K562 (cell line): ENCODE measurements around the gene RAB21. TPM values are rescaled to one million over a fixed set of nuclear protein-coding genes. Genes with fewer than 3 reads are reported as not detected.
A peak's percentile ranks its signal among the peaks of the same experiment; 100 is the strongest.

Experiments
- ATAC-seq: fragments of 200-7000 bp; cut with Tn5 transposase; 3 replicates; pipeline ENCODE4 v1.9.1; 2020; ENCODE audit warnings: moderate library complexity
- BruUV-seq: library from RNA; stranded (reverse); fragments of 400-500 nt; replicated peaks from 2 replicates; lab custom pipeline; 2021; lab: Mats Ljungman, UMichigan
- CTCF ChIA-PET: fragments of 300-600 bp; formaldehyde crosslinking; extraction: SDS; loops from one replicate; lab custom pipeline; 2021; ENCODE audit warnings: low intra/inter-chr PET ratio; lab: Yijun Ruan, JAX
- POLR2A ChIA-PET: fragments of 300-600, 350-650 bp; sonication (Branson Sonifier 250); formaldehyde crosslinking; extraction: SDS; loops from one replicate; lab custom pipeline; 2021; ENCODE audit warnings: antibody characterized with exemption, inconsistent platforms; lab: Yijun Ruan, JAX
- DNase-seq, 4 experiments: peaks; one replicate each; pipeline versions ENCODE4 v3.0.0 to v3.0.0-alpha.2; 2011 to 2018; ENCODE audit warnings: low spot score in 3 of 4, mixed read lengths in 3 of 4; ENCODE audit errors: extremely low read depth in 1 of 4
- FAIRE-seq: peaks from 2 replicates; lab custom pipeline; 2011; peaks lifted over from hg19 to GRCh38; lab: Jason Lieb, UNC
- H2AFZ ChIP-seq: 2 replicates; pipeline ENCODE4 v1.6.0; 2011; ENCODE audit warnings: low read depth, low read length, control low read depth, inconsistent platforms
- H3K27ac ChIP-seq: fragments of 200-600 bp; 3 replicates; pipeline ENCODE4 v1.8.0; 2011; ENCODE audit warnings: low read depth, mild to moderate bottlenecking, control low read depth, inconsistent platforms, low read length, moderate library complexity, mixed read lengths; ENCODE audit errors: extremely low read depth
- H3K27me3 ChIP-seq, 2 experiments: fragments of 300-600 bp in 1 of 2; 2 replicates in 1 of 2; 3 replicates in 1 of 2; pipeline versions ENCODE4 v1.6.0 to v1.8.0; 2011; ENCODE audit warnings: inconsistent platforms in 2 of 2, low read length in 2 of 2, mild to moderate bottlenecking in 1 of 2, mixed read lengths in 1 of 2, moderate library complexity in 1 of 2; ENCODE audit not compliant: control insufficient read depth in 2 of 2, insufficient read depth in 2 of 2
- H3K36me3 ChIP-seq: fragments of 300-600 bp; 3 replicates; pipeline ENCODE4 v1.8.0; 2011; ENCODE audit warnings: mild to moderate bottlenecking, low read length, inconsistent platforms; ENCODE audit not compliant: control insufficient read depth, insufficient read depth
- H3K4me1 ChIP-seq, 2 experiments: fragments of 200-600 bp in 1 of 2; replicated peaks in 1 of 2; 2 replicates in 1 of 2; 3 replicates in 1 of 2; pipeline versions ENCODE4 v1.5.1 to v1.8.0; 2011; ENCODE audit warnings: inconsistent platforms in 2 of 2, low read length in 2 of 2, mild to moderate bottlenecking in 1 of 2, mixed read lengths in 1 of 2, moderate library complexity in 1 of 2; ENCODE audit not compliant: control insufficient read depth in 2 of 2, insufficient read depth in 2 of 2
- H3K4me2 ChIP-seq: 2 replicates; pipeline ENCODE4 v1.6.1; 2011; ENCODE audit warnings: low read length, control low read depth, inconsistent platforms, mixed read lengths; ENCODE audit not compliant: insufficient read depth
- H3K4me3 ChIP-seq: fragments of 200-600 bp; sonication (generic), shearing (Covaris generic); 2 replicates; pipeline ENCODE4 v1.5.1; 2016; ENCODE audit warnings: control low read depth, inconsistent platforms
- H3K79me2 ChIP-seq: fragments of 200-600 bp; 3 replicates; pipeline ENCODE4 v1.8.0; 2011; ENCODE audit warnings: low read length, inconsistent platforms; ENCODE audit not compliant: control insufficient read depth, insufficient read depth
- H3K9ac ChIP-seq, 2 experiments: 2 replicates each; pipeline versions ENCODE4 v1.6.0 to v1.6.1; 2011; ENCODE audit warnings: low read depth in 2 of 2, low read length in 2 of 2, control low read depth in 1 of 2, inconsistent platforms in 1 of 2, mild to moderate bottlenecking in 1 of 2, mixed read lengths in 1 of 2; ENCODE audit not compliant: insufficient read depth in 1 of 2
- H3K9me1 ChIP-seq: one replicate; pipeline ENCODE4 v1.6.0; 2011; ENCODE audit warnings: inconsistent platforms, mild to moderate bottlenecking, low read length, moderate library complexity; ENCODE audit not compliant: control insufficient read depth, insufficient read depth
- H3K9me3 ChIP-seq: replicated peaks from 2 replicates; pipeline ENCODE4 v1.5.1; 2011; ENCODE audit warnings: low read depth, low read length, inconsistent platforms; ENCODE audit not compliant: control insufficient read depth, insufficient read depth
- H4K20me1 ChIP-seq: replicated peaks from 2 replicates; pipeline ENCODE4 v1.6.1; 2011; ENCODE audit warnings: low read length, inconsistent platforms, mixed read lengths; ENCODE audit not compliant: control insufficient read depth, insufficient read depth
- CTCF ChIP-seq, 3 experiments: IDR thresholded peaks in 2 of 3; conservative IDR thresholded peaks in 1 of 3; 2 replicates each; pipeline ENCODE4 v1.5.1; 2011 to 2012; ENCODE audit warnings: low read length in 3 of 3, mild to moderate bottlenecking in 3 of 3, control low read depth in 2 of 3, improper control_type of control experiment in 1 of 3, inconsistent platforms in 1 of 3, low read depth in 1 of 3, mixed read lengths in 1 of 3, moderate library complexity in 1 of 3; ENCODE audit not compliant: insufficient read depth in 2 of 3
- RERE ChIP-seq: sonication (generic); formaldehyde crosslinking; IDR thresholded peaks from 2 replicates; pipeline ENCODE4 v1.8.0; 2023; ENCODE audit warnings: missing genetic modification reagents, mild to moderate bottlenecking, borderline replicate concordance
- WGBS: fragments of 100-300 bp; shearing (Covaris generic); methylation state at CpG from one replicate; pipeline ENCODE4 v1.1.6; 2016; ENCODE audit warnings: low coverage, mixed read lengths; ENCODE audit not compliant: insufficient coverage; ENCODE audit errors: missing lambda C conversion rate; 5-methylcytosine and 5-hydroxymethylcytosine counted together
- in situ Hi-C: fragments of 300-500 bp; cut with MboI; formaldehyde crosslinking; loops from 4 replicates; pipeline ENCODE4 v1.15.0; 2018; ENCODE audit warnings: inconsistent platforms, mixed read lengths
- intact Hi-C: fragments of 100-400 bp; cut with micrococcal nuclease; formaldehyde crosslinking; loops from 2 replicates; pipeline ENCODE4 v1.14.2; 2022
- polyA plus RNA-seq, 8 experiments: library from polyadenylated mRNA; depleted of rRNA in 4 of 8; stranded (reverse) in 5 of 8; unstranded in 3 of 8; fragments of >200 nt; fragmentation: Nextera tagmentation in 2 of 8; fragmentation: Illumina TruSeq in 1 of 8; extraction: Ambion mirVana in 2 of 8; extraction: Trizol in 1 of 8; gene quantifications; 2 replicates each; pipeline versions ENCODE4 v1.2.1 to v1.2.3, GENCODE V29; 2011 to 2014; ENCODE audit warnings: inconsistent platforms in 1 of 8, missing spikeins in 1 of 8
- total RNA-seq, 7 experiments: library from RNA; depleted of rRNA in 6 of 7; stranded (reverse); fragments of >200 nt in 6 of 7; fragmentation: Illumina TruSeq in 2 of 7; extraction: Trizol in 2 of 7; gene quantifications; 2 replicates each; pipeline versions ENCODE4 v1.2.1 to v1.2.3, GENCODE V29; 2011 to 2021; ENCODE audit warnings: low replicate concordance in 1 of 7

Gene RAB21
- total and polyA plus RNA-seq, 9 of the 15 experiments (the other 6 are each of a cell fraction or from before 2014, with no cell fraction given) = 5.3 to 45.6 (median 19.6) TPM

GRCh38 chr12:71731439-71732356 lies 23.0 kb upstream of the RAB21 start:
- Histone ChIP-seq H3K9me3 (no peaks in the 10 kb centered on the region), H3K4me1 (peaks cover 0 to 4% of the 10 kb centered on the region in 2 experiments; a peak in 3 of 5 replicates), H3K4me3 (no peak overlapping the region), H3K4me2 (peak overlapping the region; percentile 70), H4K20me1 (no peaks in the 10 kb centered on the region), H3K27ac (0 out of 3 replicates have a peak overlapping the region, but pooled peaks have one; percentile 28), H3K27me3 (no peaks in the 10 kb centered on the region), H3K9me1 (no peaks in the 10 kb centered on the region), H3K9ac (peak overlapping the region in 1 of 2 experiments; percentile 42; a peak in 1 of 4 replicates), H3K79me2 (no peaks in the 10 kb centered on the region), H2AFZ (peak overlapping the region; percentile 92), H3K36me3 (no peaks in the 10 kb centered on the region)
- ChIA-PET POLR2A (no interaction called here), CTCF (no interaction called here)
- in situ Hi-C loops (no loop called here), intact Hi-C loops (no loop called here)
- peak; percentile 76 for FAIRE-seq
- ATAC-seq = peak; percentile 93
- no TSS peak for BruUV-seq
- TF ChIP-seq CTCF (IDR thresholded peaks at IDR 0.05 in 2 of 3, conservative IDR thresholded peaks at IDR 0.05 in 1 of 3; ENCODE audit: insufficient read depth in 2 of 3, low read depth in 1 of 3, low read length in 3 of 3) = peak; percentile 41 to 49 (median 49); a peak in 4 of 6 replicates
- no peak for TF ChIP-seq RERE
- WGBS = 54% methylated on average over 21 of the region's 21 CpGs
- DNase-seq = peak in 2 of 4 experiments; percentile 30 to 63
